Retinal pigment epithelial cell (primary cell): ENCODE results near the gene VPS37C.
A peak's percentile ranks its signal among the peaks of the same experiment; 100 is the strongest.

Experiments
- DNase-seq: peaks from one replicate; pipeline ENCODE4 v3.0.0-alpha.2; 2010; ENCODE audit warnings: low read depth
- H3K4me3 ChIP-seq: 2 replicates; pipeline ENCODE4 v1.5.1; 2011; ENCODE audit warnings: mild to moderate bottlenecking, low read length, control low read depth, moderate library complexity
- CTCF ChIP-seq: conservative IDR thresholded peaks from 2 replicates; pipeline ENCODE4 v1.5.1; 2011; ENCODE audit warnings: low read depth, low read length, control low read depth, inconsistent platforms

VPS37C gene

GRCh38 chr11:61155741-61156140 lies 5.5 kb downstream of the VPS37C start:
- no peak for TF ChIP-seq CTCF
- no peak for DNase-seq
- H3K4me3 ChIP-seq: no peak overlapping the region

GRCh38 chr11:61155312-61155711 lies 5.9 kb downstream of the VPS37C start:
- DNase-seq: no peak
- TF ChIP-seq CTCF: no peak
- no peak overlapping the region for H3K4me3 ChIP-seq

GRCh38 chr11:61154528-61154927 lies 6.7 kb downstream of the VPS37C start:
- H3K4me3 ChIP-seq: no peak overlapping the region
- TF ChIP-seq CTCF: no peak
- DNase-seq: no peak

GRCh38 chr11:61153593-61154095 lies 7.6 kb downstream of the VPS37C start:
- no peak for TF ChIP-seq CTCF
- no peak for DNase-seq
- no peak overlapping the region for H3K4me3 ChIP-seq

GRCh38 chr11:61152816-61153592 lies 8.2 kb downstream of the VPS37C start:
- peak; percentile 27 for DNase-seq
- no peak for TF ChIP-seq CTCF
- no peak overlapping the region for H3K4me3 ChIP-seq

- no peak for TF ChIP-seq CTCF
- DNase-seq: no peak
- no peak overlapping the region for H3K4me3 ChIP-seq
These were observed 9.5 kb downstream of the VPS37C start for GRCh38 chr11:61151545-61152252.
